GM06990 (cell line): ENCODE measurements around the gene AOC3.

Experiments
- DNase-seq: peaks from one replicate; pipeline ENCODE4 v3.0.0-alpha.2; 2011; ENCODE audit not compliant: insufficient read length; ENCODE audit errors: extremely low read depth
- H3K27me3 ChIP-seq: replicated peaks from 2 replicates; pipeline ENCODE4 v1.6.0; 2011; ENCODE audit warnings: low read length; ENCODE audit not compliant: control insufficient read depth, insufficient read depth
- H3K36me3 ChIP-seq: 2 replicates; pipeline ENCODE4 v1.5.1; 2011; ENCODE audit warnings: low read length; ENCODE audit not compliant: control insufficient read depth, insufficient read depth
- H3K4me3 ChIP-seq: replicated peaks from 2 replicates; pipeline ENCODE4 v1.5.1; 2011; ENCODE audit warnings: low read depth, mild to moderate bottlenecking, control low read depth, low read length
- TF ChIP-seq, protein P1 (sequence below): IDR thresholded peaks from 2 replicates; pipeline ENCODE4 v1.5.1; 2011; ENCODE audit warnings: low read length, control low read depth, mild to moderate bottlenecking, inconsistent platforms; ENCODE audit not compliant: insufficient read depth, poor library complexity, severe bottlenecking

The AOC3 gene, protein sequence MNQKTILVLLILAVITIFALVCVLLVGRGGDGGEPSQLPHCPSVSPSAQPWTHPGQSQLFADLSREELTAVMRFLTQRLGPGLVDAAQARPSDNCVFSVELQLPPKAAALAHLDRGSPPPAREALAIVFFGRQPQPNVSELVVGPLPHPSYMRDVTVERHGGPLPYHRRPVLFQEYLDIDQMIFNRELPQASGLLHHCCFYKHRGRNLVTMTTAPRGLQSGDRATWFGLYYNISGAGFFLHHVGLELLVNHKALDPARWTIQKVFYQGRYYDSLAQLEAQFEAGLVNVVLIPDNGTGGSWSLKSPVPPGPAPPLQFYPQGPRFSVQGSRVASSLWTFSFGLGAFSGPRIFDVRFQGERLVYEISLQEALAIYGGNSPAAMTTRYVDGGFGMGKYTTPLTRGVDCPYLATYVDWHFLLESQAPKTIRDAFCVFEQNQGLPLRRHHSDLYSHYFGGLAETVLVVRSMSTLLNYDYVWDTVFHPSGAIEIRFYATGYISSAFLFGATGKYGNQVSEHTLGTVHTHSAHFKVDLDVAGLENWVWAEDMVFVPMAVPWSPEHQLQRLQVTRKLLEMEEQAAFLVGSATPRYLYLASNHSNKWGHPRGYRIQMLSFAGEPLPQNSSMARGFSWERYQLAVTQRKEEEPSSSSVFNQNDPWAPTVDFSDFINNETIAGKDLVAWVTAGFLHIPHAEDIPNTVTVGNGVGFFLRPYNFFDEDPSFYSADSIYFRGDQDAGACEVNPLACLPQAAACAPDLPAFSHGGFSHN

DNA sequence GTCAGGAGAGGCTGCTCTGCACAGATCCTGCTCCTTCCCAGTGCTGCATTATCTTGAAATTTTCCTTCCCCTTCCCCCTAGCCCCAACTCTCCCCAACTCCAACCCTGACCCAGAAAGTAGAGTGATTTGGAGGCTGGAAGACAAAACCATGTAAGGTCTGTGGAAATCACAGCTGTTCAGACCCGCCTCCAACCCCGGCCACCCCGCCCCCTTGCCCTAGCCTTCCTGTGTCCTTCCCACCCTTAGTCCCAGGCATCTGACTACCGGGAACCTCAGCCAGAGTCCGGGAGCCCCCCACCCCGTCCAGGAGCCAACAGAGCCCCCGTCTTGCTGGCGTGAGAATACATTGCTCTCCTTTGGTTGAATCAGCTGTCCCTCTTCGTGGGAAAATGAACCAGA lies at the start of gene AOC3:
TSS of gene AOC3 (plus strand) at position 246 of the 400 bp plus-strand sequence. CDS start at position 391, 145 bp downstream.
- TF ChIP-seq, protein P1, sequence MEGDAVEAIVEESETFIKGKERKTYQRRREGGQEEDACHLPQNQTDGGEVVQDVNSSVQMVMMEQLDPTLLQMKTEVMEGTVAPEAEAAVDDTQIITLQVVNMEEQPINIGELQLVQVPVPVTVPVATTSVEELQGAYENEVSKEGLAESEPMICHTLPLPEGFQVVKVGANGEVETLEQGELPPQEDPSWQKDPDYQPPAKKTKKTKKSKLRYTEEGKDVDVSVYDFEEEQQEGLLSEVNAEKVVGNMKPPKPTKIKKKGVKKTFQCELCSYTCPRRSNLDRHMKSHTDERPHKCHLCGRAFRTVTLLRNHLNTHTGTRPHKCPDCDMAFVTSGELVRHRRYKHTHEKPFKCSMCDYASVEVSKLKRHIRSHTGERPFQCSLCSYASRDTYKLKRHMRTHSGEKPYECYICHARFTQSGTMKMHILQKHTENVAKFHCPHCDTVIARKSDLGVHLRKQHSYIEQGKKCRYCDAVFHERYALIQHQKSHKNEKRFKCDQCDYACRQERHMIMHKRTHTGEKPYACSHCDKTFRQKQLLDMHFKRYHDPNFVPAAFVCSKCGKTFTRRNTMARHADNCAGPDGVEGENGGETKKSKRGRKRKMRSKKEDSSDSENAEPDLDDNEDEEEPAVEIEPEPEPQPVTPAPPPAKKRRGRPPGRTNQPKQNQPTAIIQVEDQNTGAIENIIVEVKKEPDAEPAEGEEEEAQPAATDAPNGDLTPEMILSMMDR: no peak
- no peaks in the 10 kb centered on the region for H3K27me3 ChIP-seq
- DNase-seq: no peak
- H3K36me3 ChIP-seq: no peaks in the 10 kb centered on the region
- no peak within 1 kb of the TSS for H3K4me3 ChIP-seq

DNA sequence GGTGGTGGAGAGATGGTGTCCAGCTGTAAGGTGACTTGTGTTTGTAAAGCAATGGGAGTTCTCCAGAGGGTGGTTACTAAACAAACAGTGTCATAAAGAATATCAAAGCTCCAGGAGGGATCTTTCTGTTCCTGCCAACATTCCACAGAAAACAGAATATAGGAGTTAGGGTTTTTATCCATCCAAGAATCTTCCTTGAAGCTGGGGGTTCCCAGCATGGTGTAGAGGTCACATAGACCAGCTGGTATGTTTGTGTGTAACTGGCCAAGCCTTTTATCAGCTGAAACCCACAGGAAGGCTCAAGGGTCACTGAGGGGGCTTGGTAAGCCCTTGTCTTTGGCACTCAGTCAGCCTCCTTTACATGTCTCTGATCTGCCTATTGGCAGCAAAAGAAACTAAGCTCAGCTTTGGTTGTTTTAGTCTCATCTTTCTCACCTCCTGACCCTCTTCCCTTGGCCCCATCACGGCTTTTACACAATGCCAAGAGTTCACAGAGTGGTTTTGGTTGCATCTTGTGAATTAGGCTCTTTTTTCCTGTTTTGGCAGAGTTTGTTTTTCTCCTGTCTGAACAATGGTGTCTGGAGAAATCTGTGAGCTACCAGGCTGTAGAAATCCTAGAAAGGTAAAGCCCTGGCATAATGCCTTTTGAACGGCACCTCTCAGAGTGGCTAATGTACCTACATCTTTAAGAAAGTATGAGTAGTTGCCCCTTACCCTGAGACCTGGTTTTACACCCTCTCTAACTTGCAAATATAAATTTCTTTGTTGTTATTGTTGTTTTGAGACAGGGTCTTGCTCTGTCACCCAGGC lies 47.7 kb upstream of the AOC3 start:
- no peak for DNase-seq
- Histone ChIP-seq H3K4me3 (no peak overlapping the region), H3K27me3 (no peaks in the 10 kb centered on the region), H3K36me3 (no peaks in the 10 kb centered on the region)
- TF ChIP-seq, protein P1: no peak

DNA sequence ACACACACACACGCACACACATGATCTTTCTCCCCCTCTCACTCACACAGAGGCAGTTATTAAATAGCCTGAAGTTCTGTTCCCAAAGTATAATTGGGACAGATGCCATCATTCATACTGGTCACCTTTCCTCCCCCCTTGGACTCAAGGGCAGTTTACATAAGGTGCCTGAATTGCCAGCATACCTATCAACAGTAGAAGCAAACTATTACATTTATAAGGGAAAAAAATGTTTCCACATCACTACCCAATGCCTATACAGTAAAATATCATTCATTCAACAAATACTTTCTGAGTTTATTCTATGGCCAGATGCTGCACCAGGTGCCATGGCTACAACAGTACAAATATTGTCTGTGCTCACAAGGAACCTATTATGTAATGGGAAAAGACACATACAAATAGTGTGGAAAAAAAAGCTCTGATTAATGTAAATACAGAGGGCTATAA lies 46.1 kb upstream of the AOC3 start:
- Histone ChIP-seq H3K27me3 (no peaks in the 10 kb centered on the region), H3K4me3 (no peak overlapping the region), H3K36me3 (peaks cover 2% of the 10 kb centered on the region; the same call in 1 of the 2 replicates)
- TF ChIP-seq, protein P1: no peak
- DNase-seq: no peak

DNA sequence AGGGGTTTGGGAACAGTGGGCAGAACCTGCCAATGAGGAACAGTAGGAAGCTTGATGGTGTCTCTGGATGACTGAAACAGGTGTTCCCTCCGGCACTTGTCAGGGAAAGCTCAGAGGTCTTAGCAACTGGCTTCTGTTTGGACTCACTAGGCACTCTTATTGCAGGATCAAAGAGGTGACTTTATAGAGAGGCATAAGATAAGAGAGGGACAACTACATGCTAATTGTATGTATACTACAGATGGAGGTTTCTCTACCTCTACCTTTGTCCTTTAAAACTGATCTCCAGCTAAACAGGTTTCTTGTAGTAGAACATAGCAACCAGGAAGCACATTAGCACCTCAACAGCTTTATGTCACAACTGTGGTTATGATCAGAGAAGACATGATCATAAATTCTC lies 44.8 kb upstream of the AOC3 start:
- no peak for DNase-seq
- H3K27me3 ChIP-seq: no peaks in the 10 kb centered on the region
- no peak overlapping the region for H3K4me3 ChIP-seq
- peaks cover 2% of the 10 kb centered on the region for H3K36me3 ChIP-seq
- TF ChIP-seq, protein P1: no peak

DNA sequence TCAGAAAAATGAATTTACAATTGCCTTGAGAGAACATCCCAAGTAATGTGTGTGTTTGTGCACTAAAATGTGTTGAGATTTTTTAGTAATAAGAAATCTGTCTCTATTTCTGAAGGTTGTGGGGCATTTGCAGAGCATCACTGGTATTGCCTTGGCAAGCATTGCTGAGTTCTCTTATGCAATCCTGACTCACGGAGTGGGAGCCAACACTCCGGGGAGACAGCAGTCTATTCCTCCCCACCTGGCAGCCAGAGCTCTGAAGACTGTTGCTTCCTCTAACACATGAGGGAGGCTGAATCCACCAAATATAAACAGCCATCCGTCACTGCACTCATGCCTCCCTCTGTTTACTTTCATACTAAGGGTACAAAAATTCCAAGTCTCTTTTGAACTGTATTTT lies 41.7 kb upstream of the AOC3 start:
- no peak for DNase-seq
- TF ChIP-seq, protein P1: no peak
- Histone ChIP-seq H3K27me3 (no peaks in the 10 kb centered on the region), H3K36me3 (peaks cover 6% of the 10 kb centered on the region), H3K4me3 (no peak overlapping the region)
